GM12874 (cell line): ENCODE measurements around the gene DCUN1D2.

ENCODE experiments used
- TF ChIP-seq, protein P1 (sequence below): IDR thresholded peaks from 2 replicates; pipeline ENCODE4 v1.5.1; 2011; ENCODE audit warnings: low read depth, mild to moderate bottlenecking, control low read depth, low read length, moderate library complexity; ENCODE audit not compliant: insufficient read depth

Gene DCUN1D2

DNA sequence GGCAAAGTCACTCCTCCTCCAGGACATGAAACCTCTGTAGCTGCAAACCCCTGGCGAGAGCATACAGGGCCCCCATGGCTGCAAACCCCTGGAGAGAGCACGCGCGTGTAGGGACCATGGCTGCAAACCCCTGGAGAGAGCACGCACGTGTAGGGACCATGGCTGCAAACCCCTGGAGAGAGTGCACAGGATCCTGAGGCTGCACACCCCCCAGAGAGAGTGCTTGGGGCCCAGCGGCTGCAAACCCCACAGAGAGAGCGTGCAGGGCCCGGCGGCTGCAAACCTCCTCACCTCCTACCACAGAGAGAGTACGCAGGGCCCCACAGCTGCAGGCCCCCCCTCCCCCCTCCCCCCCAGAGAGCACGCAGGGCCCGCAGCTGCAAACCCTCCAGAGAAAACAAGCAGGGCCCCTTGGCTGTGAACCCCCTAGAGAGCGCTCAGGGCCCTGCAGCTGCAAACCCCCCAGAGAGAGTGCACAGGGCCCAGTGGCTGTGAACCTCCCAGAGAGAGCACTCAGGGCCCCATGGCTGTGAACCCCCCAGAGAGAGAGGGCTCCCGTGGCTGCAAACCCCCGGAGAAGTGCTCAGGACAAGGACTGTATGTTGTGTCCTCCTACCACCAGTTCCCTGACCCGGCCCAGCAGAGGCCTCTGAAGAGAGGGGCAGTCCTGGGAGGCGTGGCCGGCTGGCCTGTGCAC lies 44.6 kb downstream of the DCUN1D2 start:
- TF ChIP-seq, protein P1, sequence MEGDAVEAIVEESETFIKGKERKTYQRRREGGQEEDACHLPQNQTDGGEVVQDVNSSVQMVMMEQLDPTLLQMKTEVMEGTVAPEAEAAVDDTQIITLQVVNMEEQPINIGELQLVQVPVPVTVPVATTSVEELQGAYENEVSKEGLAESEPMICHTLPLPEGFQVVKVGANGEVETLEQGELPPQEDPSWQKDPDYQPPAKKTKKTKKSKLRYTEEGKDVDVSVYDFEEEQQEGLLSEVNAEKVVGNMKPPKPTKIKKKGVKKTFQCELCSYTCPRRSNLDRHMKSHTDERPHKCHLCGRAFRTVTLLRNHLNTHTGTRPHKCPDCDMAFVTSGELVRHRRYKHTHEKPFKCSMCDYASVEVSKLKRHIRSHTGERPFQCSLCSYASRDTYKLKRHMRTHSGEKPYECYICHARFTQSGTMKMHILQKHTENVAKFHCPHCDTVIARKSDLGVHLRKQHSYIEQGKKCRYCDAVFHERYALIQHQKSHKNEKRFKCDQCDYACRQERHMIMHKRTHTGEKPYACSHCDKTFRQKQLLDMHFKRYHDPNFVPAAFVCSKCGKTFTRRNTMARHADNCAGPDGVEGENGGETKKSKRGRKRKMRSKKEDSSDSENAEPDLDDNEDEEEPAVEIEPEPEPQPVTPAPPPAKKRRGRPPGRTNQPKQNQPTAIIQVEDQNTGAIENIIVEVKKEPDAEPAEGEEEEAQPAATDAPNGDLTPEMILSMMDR: no peak

DNA sequence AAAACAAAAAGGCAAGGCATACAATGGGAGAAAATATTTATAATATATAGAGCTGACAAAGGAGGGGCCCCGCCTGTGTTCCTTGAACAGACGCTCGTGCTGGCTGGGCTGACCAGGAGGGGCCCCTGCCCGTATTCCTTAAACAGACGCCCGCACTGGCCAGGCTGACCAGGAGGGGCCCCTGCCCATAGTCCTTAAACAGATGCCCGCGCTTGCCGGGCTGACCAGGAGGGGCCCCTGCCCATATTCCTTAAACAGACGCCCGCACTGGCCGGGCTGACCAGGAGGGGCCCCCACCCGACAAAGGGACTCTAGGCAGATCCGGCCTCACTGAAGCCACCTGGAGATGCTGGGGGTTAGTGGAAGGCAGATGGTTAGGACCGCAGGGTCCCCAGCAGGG lies 46.5 kb downstream of the DCUN1D2 start:
- TF ChIP-seq, protein P1: no peak

DNA sequence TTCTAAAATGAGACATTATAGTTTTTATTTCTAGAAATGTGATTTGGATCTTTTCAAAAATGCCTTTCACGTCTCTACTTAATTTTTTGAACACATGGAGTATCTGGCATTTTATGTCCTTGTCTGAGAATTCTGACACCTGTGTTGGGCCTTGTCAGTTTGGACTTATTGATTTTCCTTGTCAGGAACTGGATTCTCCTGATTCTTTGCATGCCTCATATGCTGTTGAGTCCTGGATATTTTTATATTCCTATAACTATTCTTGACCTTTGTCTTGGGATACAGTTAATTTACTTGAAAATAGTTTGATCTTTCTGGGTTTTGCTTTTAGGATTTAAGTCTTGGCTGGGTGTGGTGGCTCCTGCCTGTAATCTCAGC lies 47.5 kb downstream of the DCUN1D2 start:
- TF ChIP-seq, protein P1: no peak

DNA sequence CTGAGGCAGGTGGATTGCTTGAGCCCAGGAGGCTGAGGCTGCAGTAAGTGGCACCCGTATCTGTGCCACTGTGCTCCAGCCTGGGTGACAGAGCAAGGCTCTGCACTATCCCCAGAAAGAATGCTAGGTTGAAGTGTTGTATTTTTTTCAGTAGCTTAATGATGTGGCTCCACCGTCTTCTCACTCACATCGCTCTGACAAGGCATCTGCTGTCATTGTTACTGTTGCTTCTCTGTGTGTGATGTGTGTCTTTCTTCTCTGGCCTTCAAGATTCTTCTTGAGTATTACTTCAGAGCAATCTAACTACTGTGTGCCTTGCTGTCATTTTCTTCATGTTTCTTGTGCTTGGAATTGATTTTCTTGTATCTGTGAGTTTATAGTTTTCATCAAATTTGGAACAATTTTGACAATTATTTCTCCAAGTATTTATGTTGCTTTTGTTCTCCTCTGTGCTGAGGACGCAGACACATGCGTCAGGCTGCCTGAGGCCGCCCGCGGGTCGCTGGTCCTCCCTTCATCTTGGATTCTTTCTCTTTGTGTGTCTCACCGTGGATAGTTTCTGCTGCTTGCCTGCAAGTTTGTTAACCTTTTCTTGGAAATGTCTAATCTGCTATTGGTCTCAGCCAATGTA lies 48.0 kb downstream of the DCUN1D2 start:
- TF ChIP-seq, protein P1: no peak

DNA sequence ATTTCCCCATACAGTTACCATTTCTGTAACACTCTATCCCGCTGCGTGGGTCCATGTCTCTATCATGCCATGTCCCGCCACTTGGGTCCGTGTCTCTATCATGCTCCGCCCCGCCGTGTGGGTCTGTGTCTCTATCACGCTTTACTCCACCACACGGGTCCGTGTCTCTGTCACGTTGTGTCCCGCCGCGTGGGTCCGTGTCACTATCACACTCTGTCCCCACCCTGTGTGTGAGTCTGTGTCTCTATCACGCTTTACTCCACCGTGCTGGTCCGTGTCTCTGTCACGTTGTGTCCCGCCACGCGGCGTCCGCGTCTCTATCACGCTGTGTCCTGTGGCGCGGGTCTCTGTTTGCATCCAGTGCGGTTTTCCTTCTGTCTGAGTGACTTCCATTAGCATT lies 48.9 kb downstream of the DCUN1D2 start:
- TF ChIP-seq, protein P1: no peak

DNA sequence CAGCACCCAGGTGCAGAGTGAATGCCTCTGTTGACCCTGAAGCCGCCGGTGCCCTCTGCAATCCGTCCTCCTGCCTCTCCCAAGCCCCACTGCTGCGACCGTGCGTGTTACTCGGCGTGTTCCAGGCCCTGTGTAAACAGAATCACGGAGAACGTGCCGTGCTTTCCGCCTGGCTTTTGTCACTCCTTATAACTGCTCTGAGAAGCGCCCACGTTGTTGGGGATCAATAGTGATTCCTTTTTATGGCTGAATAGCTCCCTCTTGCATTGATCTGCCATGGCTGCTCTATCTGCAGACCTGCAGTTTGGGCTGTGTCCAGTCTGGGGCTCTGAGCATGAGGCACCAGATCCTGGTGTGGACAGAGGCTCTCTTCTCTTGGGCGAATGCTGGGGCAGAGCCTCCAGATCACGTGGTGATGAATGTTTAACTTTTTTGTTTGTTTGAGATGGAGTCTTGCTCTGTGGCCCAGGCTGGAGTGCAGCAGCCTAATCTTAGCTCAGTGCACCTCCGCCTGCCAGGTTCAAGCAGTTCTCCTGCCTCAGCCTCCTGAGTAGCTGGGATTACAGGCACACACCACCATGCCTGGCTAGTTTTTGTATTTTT lies 53.0 kb downstream of the DCUN1D2 start:
- TF ChIP-seq, protein P1: no peak

DNA sequence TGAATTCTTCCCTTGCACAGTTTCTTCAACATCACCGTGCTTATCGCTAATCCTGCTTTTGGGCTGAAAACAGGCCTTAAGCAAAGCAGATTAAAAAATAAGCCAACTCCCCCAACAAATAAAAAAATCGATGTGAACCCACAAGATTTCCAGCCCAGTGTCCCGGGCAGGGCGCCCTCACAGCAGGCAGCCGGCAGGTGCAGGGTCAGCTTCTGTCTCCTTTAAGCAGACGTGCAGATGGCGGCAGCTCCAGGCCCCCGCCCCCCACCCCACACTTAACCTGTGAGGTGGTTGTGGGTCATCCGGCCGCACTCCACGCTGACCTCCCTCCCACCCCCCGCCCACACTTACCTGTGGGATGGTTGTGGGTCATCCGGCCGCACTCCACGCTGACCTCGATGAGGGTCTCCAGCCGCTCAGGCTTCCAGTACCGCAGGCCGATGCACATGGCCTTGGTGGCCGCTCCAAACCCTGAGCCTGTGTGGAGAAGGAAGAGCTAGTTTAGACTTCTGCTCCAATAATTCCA lies 57.1 kb downstream of the DCUN1D2 start:
- TF ChIP-seq, protein P1: no peak
